Measurements from ENCODE around the gene SS18L1. TPM values are rescaled to one million over a fixed set of nuclear protein-coding genes. Genes with fewer than 3 reads are reported as not detected.

SS18L1 gene
- total RNA-seq, 1 donor from 2014 or later, result 16.3 TPM

GRCh38 chr20:62211769-62212288, 68.3 kb downstream of the SS18L1 start:
- FAIRE-seq (no peak), DNase-seq (ENCODE audit: low read depth) (no peak)
- TF ChIP-seq EZH2 (IDR thresholded peaks at IDR 0.05; ENCODE audit: insufficient read depth, low read length), result no peak
- TF ChIP-seq CTCF (IDR thresholded peaks at IDR 0.05; ENCODE audit: insufficient read depth, low read depth, low read length), result no peak
- H3K9ac ChIP-seq (ENCODE audit: low read length), result no peak overlapping the region
- no peak overlapping the region for H3K4me3 ChIP-seq (ENCODE audit: insufficient read depth, low read depth, low read length)
- no peak overlapping the region for H3K27ac ChIP-seq (ENCODE audit: low read depth, low read length)
- Mint-ChIP-seq H3K9me3 (ENCODE audit: unreplicated experiment) (no peaks in the 10 kb centered on the region), H3K27me3 (ENCODE audit: low read depth, unreplicated experiment) (peaks cover 29% of the 10 kb centered on the region), H3K27ac (ENCODE audit: unreplicated experiment) (no peak overlapping the region), H3K4me1 (ENCODE audit: low read depth, unreplicated experiment) (no peaks in the 10 kb centered on the region), H3K36me3 (ENCODE audit: low read depth, unreplicated experiment) (peaks cover 5% of the 10 kb centered on the region), H3K4me3 (ENCODE audit: unreplicated experiment) (no peak overlapping the region)
- H3K4me1 ChIP-seq (ENCODE audit: insufficient read depth, low read length), result no peaks in the 10 kb centered on the region
- H4K20me1 ChIP-seq (ENCODE audit: insufficient read depth, low read length), result peaks cover 9% of the 10 kb centered on the region
- H2AFZ ChIP-seq (ENCODE audit: low read depth, low read length), result no peak overlapping the region
- H3K4me2 ChIP-seq (ENCODE audit: low read length), result no peak overlapping the region
- peaks cover 4% of the 10 kb centered on the region for H3K27me3 ChIP-seq (ENCODE audit: insufficient read depth, low read length)
- H3K9me3 ChIP-seq (ENCODE audit: insufficient read depth, low read depth, low read length), result no peaks in the 10 kb centered on the region
- H3K79me2 ChIP-seq (ENCODE audit: insufficient read depth, low read length), result no peaks in the 10 kb centered on the region
- H3K36me3 ChIP-seq (ENCODE audit: insufficient read depth, low read length), result no peaks in the 10 kb centered on the region

GRCh38 chr20:62212299-62212698, 68.7 kb downstream of the SS18L1 start:
- no peaks in the 10 kb centered on the region for H3K79me2 ChIP-seq (ENCODE audit: insufficient read depth, low read length)
- H3K27ac ChIP-seq (ENCODE audit: low read depth, low read length), result no peak overlapping the region
- H3K27me3 ChIP-seq (ENCODE audit: insufficient read depth, low read length), result peaks cover 8% of the 10 kb centered on the region
- H3K4me3 ChIP-seq (ENCODE audit: insufficient read depth, low read depth, low read length), result no peak overlapping the region
- Mint-ChIP-seq H3K27me3 (ENCODE audit: low read depth, unreplicated experiment) (peaks cover 33% of the 10 kb centered on the region), H3K4me3 (ENCODE audit: unreplicated experiment) (no peak overlapping the region), H3K9me3 (ENCODE audit: unreplicated experiment) (no peaks in the 10 kb centered on the region), H3K36me3 (ENCODE audit: low read depth, unreplicated experiment) (peaks cover 1% of the 10 kb centered on the region), H3K27ac (ENCODE audit: unreplicated experiment) (no peak overlapping the region), H3K4me1 (ENCODE audit: low read depth, unreplicated experiment) (no peaks in the 10 kb centered on the region)
- no peaks in the 10 kb centered on the region for H3K9me3 ChIP-seq (ENCODE audit: insufficient read depth, low read depth, low read length)
- H4K20me1 ChIP-seq (ENCODE audit: insufficient read depth, low read length), result peaks cover 9% of the 10 kb centered on the region
- H3K4me1 ChIP-seq (ENCODE audit: insufficient read depth, low read length), result no peaks in the 10 kb centered on the region
- H2AFZ ChIP-seq (ENCODE audit: low read depth, low read length), result no peak overlapping the region
- H3K9ac ChIP-seq (ENCODE audit: low read length), result no peak overlapping the region
- TF ChIP-seq CTCF (IDR thresholded peaks at IDR 0.05; ENCODE audit: insufficient read depth, low read depth, low read length) (no peak), EZH2 (IDR thresholded peaks at IDR 0.05; ENCODE audit: insufficient read depth, low read length) (no peak)
- FAIRE-seq, result no peak
- DNase-seq (ENCODE audit: low read depth), result no peak
- H3K36me3 ChIP-seq (ENCODE audit: insufficient read depth, low read length), result no peaks in the 10 kb centered on the region
- no peak overlapping the region for H3K4me2 ChIP-seq (ENCODE audit: low read length)

GRCh38 chr20:62214067-62214466, 70.5 kb downstream of the SS18L1 start:
- no peak for TF ChIP-seq EZH2 (IDR thresholded peaks at IDR 0.05; ENCODE audit: insufficient read depth, low read length)
- no peak for TF ChIP-seq CTCF (IDR thresholded peaks at IDR 0.05; ENCODE audit: insufficient read depth, low read depth, low read length)
- FAIRE-seq (no peak), DNase-seq (ENCODE audit: low read depth) (no peak)
- no peak overlapping the region for H3K27ac ChIP-seq (ENCODE audit: low read depth, low read length)
- peaks cover 43% of the 10 kb centered on the region for H3K27me3 Mint-ChIP-seq (ENCODE audit: low read depth, unreplicated experiment)
- H3K4me2 ChIP-seq (ENCODE audit: low read length), result no peak overlapping the region
- no peaks in the 10 kb centered on the region for H4K20me1 ChIP-seq (ENCODE audit: insufficient read depth, low read length)
- H3K9me3 Mint-ChIP-seq (ENCODE audit: unreplicated experiment), result no peaks in the 10 kb centered on the region
- no peaks in the 10 kb centered on the region for H3K79me2 ChIP-seq (ENCODE audit: insufficient read depth, low read length)
- H3K4me1 Mint-ChIP-seq (ENCODE audit: low read depth, unreplicated experiment), result no peaks in the 10 kb centered on the region
- H3K4me3 Mint-ChIP-seq (ENCODE audit: unreplicated experiment), result no peak overlapping the region
- peaks cover 25% of the 10 kb centered on the region for H3K27me3 ChIP-seq (ENCODE audit: insufficient read depth, low read length)
- H3K4me1 ChIP-seq (ENCODE audit: insufficient read depth, low read length), result no peaks in the 10 kb centered on the region
- H3K36me3 Mint-ChIP-seq (ENCODE audit: low read depth, unreplicated experiment), result no peaks in the 10 kb centered on the region
- H3K9me3 ChIP-seq (ENCODE audit: insufficient read depth, low read depth, low read length), result no peaks in the 10 kb centered on the region
- H3K36me3 ChIP-seq (ENCODE audit: insufficient read depth, low read length), result no peaks in the 10 kb centered on the region
- no peak overlapping the region for H3K27ac Mint-ChIP-seq (ENCODE audit: unreplicated experiment)
- no peak overlapping the region for H3K9ac ChIP-seq (ENCODE audit: low read length)
- no peak overlapping the region for H2AFZ ChIP-seq (ENCODE audit: low read depth, low read length)
- no peak overlapping the region for H3K4me3 ChIP-seq (ENCODE audit: insufficient read depth, low read depth, low read length)

Data from astrocyte (in vitro differentiated cells and primary cell).